HEK293 (cell line): ENCODE results near the gene CTNNA2.

Experiments
- CTCF ChIA-PET: fragments of 350-600 bp; formaldehyde crosslinking; extraction: SDS; loops from one replicate; lab custom pipeline; 2021; ENCODE audit warnings: antibody characterized with exemption; lab: Yijun Ruan, JAX
- POLR2A ChIA-PET: fragments of 300-600 bp; formaldehyde crosslinking; extraction: SDS; loops from one replicate; lab custom pipeline; 2020; ENCODE audit warnings: antibody characterized with exemption, inconsistent platforms; lab: Yijun Ruan, JAX
- H3K27ac ChIP-seq: fragments of 200-500 bp; sonication (Bioruptor generic); 2 replicates; pipeline ENCODE4 v1.5.1; 2014; ENCODE audit warnings: low read depth, low read length, control low read depth, inconsistent platforms; ENCODE audit errors: extremely low read depth
- H3K36me3 ChIP-seq, 2 experiments: fragments of 200-500 bp in 1 of 2; sonication (Bioruptor generic) in 1 of 2; 1 replicate in 1 of 2; 2 replicates in 1 of 2; pipeline ENCODE4 v1.5.1; 2014 to 2017; ENCODE audit warnings: inconsistent platforms in 2 of 2, low read length in 2 of 2; ENCODE audit not compliant: control insufficient read depth in 2 of 2, insufficient read depth in 1 of 2
- H3K4me1 ChIP-seq: fragments of 200-500 bp; sonication (Bioruptor generic); 2 replicates; pipeline ENCODE4 v1.5.1; 2014; ENCODE audit warnings: mild to moderate bottlenecking, low read length, inconsistent platforms; ENCODE audit not compliant: control insufficient read depth, insufficient read depth
- H3K4me3 ChIP-seq: 2 replicates; pipeline ENCODE4 v1.5.1; 2011; ENCODE audit warnings: low read depth, mild to moderate bottlenecking, control low read depth, low read length, moderate library complexity
- H3K9me3 ChIP-seq: fragments of 200-500 bp; sonication (Bioruptor generic); 2 replicates; pipeline ENCODE4 v1.5.1; 2014; ENCODE audit warnings: low read depth, low read length, inconsistent platforms; ENCODE audit not compliant: control insufficient read depth, insufficient read depth
- BCL11A ChIP-seq: fragments of 450-650 bp; formaldehyde crosslinking; IDR thresholded peaks from 2 replicates; pipeline ENCODE4 v1.5.1; 2016; ENCODE audit warnings: low read depth, missing biosample characterization, missing genetic modification characterization
- EGR2 ChIP-seq: fragments of 450-650 bp; formaldehyde crosslinking; IDR thresholded peaks from 2 replicates; pipeline ENCODE4 v1.5.1; 2016; ENCODE audit warnings: low read depth, missing biosample characterization, missing genetic modification characterization
- GFI1B ChIP-seq: fragments of 450-650 bp; formaldehyde crosslinking; IDR thresholded peaks from 2 replicates; pipeline ENCODE4 v1.5.1; 2016; ENCODE audit warnings: missing biosample characterization, missing genetic modification characterization
- GLIS2 ChIP-seq: fragments of 450-650 bp; formaldehyde crosslinking; IDR thresholded peaks from 2 replicates; pipeline ENCODE4 v1.5.1; 2016; ENCODE audit warnings: missing biosample characterization, missing genetic modification characterization
- HOXD13 ChIP-seq: sonication (generic); formaldehyde crosslinking; IDR thresholded peaks from 2 replicates; pipeline ENCODE4 v1.8.0; 2022; ENCODE audit warnings: missing genetic modification reagents, borderline replicate concordance
- KLF9 ChIP-seq: fragments of 450-650 bp; formaldehyde crosslinking; IDR thresholded peaks from 2 replicates; pipeline ENCODE4 v1.5.1; 2016; ENCODE audit warnings: missing biosample characterization, missing genetic modification characterization, low read depth
- PRDM1 ChIP-seq: fragments of 450-650 bp; formaldehyde crosslinking; IDR thresholded peaks from 2 replicates; pipeline ENCODE4; 2016; ENCODE audit warnings: missing biosample characterization, missing genetic modification characterization
- REPIN1 ChIP-seq: fragments of 450-650 bp; formaldehyde crosslinking; IDR thresholded peaks from 2 replicates; pipeline ENCODE4 v1.5.1; 2017; ENCODE audit warnings: missing biosample characterization, missing genetic modification characterization, low read depth
- ZBTB20 ChIP-seq: fragments of 450-650 bp; formaldehyde crosslinking; IDR thresholded peaks from 2 replicates; pipeline ENCODE4 v1.5.1; 2016; ENCODE audit warnings: missing biosample characterization, missing genetic modification characterization
- ZNF114 ChIP-seq: fragments of 450-650 bp; formaldehyde crosslinking; IDR thresholded peaks from 2 replicates; pipeline ENCODE4 v1.5.0; 2017; ENCODE audit warnings: missing biosample characterization, missing genetic modification characterization
- ZNF138 ChIP-seq: fragments of 450-650 bp; formaldehyde crosslinking; IDR thresholded peaks from 2 replicates; pipeline ENCODE4 v1.5.1; 2016; ENCODE audit warnings: missing biosample characterization, missing genetic modification characterization, borderline replicate concordance
- ZNF157 ChIP-seq: fragments of 450-650 bp; formaldehyde crosslinking; IDR thresholded peaks from 2 replicates; pipeline ENCODE4 v1.5.1; 2016; ENCODE audit warnings: missing biosample characterization, missing genetic modification characterization
- ZNF19 ChIP-seq: fragments of 450-650 bp; formaldehyde crosslinking; IDR thresholded peaks from 2 replicates; pipeline ENCODE4; 2016; ENCODE audit warnings: missing biosample characterization, missing genetic modification characterization, low read depth
- ZNF221 ChIP-seq: fragments of 450-650 bp; formaldehyde crosslinking; IDR thresholded peaks from 2 replicates; pipeline ENCODE4 v1.5.1; 2017; ENCODE audit warnings: missing biosample characterization, missing genetic modification characterization, borderline replicate concordance
- ZNF266 ChIP-seq: fragments of 450-650 bp; formaldehyde crosslinking; IDR thresholded peaks from 2 replicates; pipeline ENCODE4 v1.5.1; 2016; ENCODE audit warnings: missing biosample characterization, missing genetic modification characterization, low read depth
- ZNF48 ChIP-seq: fragments of 450-650 bp; formaldehyde crosslinking; IDR thresholded peaks from 2 replicates; pipeline ENCODE4 v1.5.1; 2016; ENCODE audit warnings: missing biosample characterization, missing genetic modification characterization
- ZNF521 ChIP-seq: fragments of 450-650 bp; formaldehyde crosslinking; IDR thresholded peaks from 2 replicates; pipeline ENCODE4 v1.5.1; 2017; ENCODE audit warnings: missing biosample characterization, mild to moderate bottlenecking, missing genetic modification characterization
- ZNF600 ChIP-seq: fragments of 450-650 bp; formaldehyde crosslinking; IDR thresholded peaks from 2 replicates; pipeline ENCODE4 v1.5.1; 2016; ENCODE audit warnings: missing biosample characterization, missing genetic modification characterization
- ZNF658 ChIP-seq: fragments of 450-650 bp; formaldehyde crosslinking; IDR thresholded peaks from 2 replicates; pipeline ENCODE4; 2016; ENCODE audit warnings: missing biosample characterization, missing genetic modification characterization
- ZNF776 ChIP-seq: fragments of 450-650 bp; formaldehyde crosslinking; IDR thresholded peaks from 2 replicates; pipeline ENCODE4 v1.5.0; 2017; ENCODE audit warnings: missing biosample characterization, missing genetic modification characterization, borderline replicate concordance
- ZSCAN23 ChIP-seq: fragments of 450-650 bp; formaldehyde crosslinking; IDR thresholded peaks from 2 replicates; pipeline ENCODE4 v1.5.1; 2016; ENCODE audit warnings: missing biosample characterization, missing genetic modification characterization
- TF ChIP-seq, protein P1 (sequence below): fragments of 450-650 bp; IDR thresholded peaks from 2 replicates; pipeline ENCODE4 v1.5.1; 2018; ENCODE audit warnings: missing biosample characterization, missing genetic modification characterization
- TF ChIP-seq, protein P2 (sequence below): fragments of 450-650 bp; formaldehyde crosslinking; IDR thresholded peaks from 2 replicates; pipeline ENCODE4 v1.5.0; 2017; ENCODE audit warnings: missing biosample characterization, missing genetic modification characterization, borderline replicate concordance
- TF ChIP-seq, protein P3 (sequence below): fragments of 450-650 bp; formaldehyde crosslinking; IDR thresholded peaks from 2 replicates; pipeline ENCODE4 v1.5.1; 2016; ENCODE audit warnings: missing biosample characterization, missing genetic modification characterization

The CTNNA2 gene

DNA sequence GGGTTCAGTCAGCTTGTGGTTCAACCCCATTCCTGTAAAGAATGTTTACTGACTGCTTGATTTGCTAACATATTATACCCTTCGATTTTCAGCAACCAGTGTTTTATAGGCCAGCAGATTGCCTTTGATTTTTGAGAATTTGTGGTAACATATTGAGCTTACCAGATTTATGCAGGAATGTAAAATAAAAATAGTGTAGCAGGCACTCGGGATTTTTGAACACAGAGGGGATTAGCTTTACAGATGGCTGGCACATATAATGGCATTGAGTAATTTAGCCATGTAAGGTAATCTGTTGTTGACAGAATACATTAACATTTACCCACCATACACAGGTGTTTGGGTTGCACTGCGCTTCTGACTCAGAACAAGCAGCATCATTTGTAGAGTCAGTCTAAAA lies 437.7 kb downstream of the CTNNA2 start:
- Histone ChIP-seq H3K4me1 (no peaks in the 10 kb centered on the region), H3K27ac (no peak overlapping the region), H3K9me3 (no peaks in the 10 kb centered on the region), H3K36me3 (no peaks in the 10 kb centered on the region), H3K4me3 (no peak overlapping the region)
- TF ChIP-seq, protein P1, sequence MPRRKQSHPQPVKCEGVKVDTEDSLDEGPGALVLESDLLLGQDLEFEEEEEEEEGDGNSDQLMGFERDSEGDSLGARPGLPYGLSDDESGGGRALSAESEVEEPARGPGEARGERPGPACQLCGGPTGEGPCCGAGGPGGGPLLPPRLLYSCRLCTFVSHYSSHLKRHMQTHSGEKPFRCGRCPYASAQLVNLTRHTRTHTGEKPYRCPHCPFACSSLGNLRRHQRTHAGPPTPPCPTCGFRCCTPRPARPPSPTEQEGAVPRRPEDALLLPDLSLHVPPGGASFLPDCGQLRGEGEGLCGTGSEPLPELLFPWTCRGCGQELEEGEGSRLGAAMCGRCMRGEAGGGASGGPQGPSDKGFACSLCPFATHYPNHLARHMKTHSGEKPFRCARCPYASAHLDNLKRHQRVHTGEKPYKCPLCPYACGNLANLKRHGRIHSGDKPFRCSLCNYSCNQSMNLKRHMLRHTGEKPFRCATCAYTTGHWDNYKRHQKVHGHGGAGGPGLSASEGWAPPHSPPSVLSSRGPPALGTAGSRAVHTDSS = no peak
- TF ChIP-seq ZNF19 (tag by site-specific recombination) (no peak), ZNF658 (tag by site-specific recombination) (no peak), ZNF138 (tag by site-specific recombination) (no peak), PRDM1 (no peak), HOXD13 (CRISPR knock-in tag) (no peak), ZNF114 (tag by site-specific recombination) (no peak), ZNF600 (tag by site-specific recombination) (no peak), ZNF266 (no peak), ZNF521 (tag by site-specific recombination) (no peak), ZNF221 (no peak), REPIN1 (tag by site-specific recombination) (no peak), ZNF776 (tag by site-specific recombination) (no peak), GLIS2 (tag by site-specific recombination) (no peak), ZNF157 (tag by site-specific recombination) (no peak), ZNF48 (no peak), ZSCAN23 (tag by site-specific recombination) (no peak), BCL11A (tag by site-specific recombination) (no peak)
- TF ChIP-seq, protein P2, sequence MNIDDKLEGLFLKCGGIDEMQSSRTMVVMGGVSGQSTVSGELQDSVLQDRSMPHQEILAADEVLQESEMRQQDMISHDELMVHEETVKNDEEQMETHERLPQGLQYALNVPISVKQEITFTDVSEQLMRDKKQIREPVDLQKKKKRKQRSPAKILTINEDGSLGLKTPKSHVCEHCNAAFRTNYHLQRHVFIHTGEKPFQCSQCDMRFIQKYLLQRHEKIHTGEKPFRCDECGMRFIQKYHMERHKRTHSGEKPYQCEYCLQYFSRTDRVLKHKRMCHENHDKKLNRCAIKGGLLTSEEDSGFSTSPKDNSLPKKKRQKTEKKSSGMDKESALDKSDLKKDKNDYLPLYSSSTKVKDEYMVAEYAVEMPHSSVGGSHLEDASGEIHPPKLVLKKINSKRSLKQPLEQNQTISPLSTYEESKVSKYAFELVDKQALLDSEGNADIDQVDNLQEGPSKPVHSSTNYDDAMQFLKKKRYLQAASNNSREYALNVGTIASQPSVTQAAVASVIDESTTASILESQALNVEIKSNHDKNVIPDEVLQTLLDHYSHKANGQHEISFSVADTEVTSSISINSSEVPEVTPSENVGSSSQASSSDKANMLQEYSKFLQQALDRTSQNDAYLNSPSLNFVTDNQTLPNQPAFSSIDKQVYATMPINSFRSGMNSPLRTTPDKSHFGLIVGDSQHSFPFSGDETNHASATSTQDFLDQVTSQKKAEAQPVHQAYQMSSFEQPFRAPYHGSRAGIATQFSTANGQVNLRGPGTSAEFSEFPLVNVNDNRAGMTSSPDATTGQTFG (tag by site-specific recombination) = no peak
- TF ChIP-seq, protein P3, sequence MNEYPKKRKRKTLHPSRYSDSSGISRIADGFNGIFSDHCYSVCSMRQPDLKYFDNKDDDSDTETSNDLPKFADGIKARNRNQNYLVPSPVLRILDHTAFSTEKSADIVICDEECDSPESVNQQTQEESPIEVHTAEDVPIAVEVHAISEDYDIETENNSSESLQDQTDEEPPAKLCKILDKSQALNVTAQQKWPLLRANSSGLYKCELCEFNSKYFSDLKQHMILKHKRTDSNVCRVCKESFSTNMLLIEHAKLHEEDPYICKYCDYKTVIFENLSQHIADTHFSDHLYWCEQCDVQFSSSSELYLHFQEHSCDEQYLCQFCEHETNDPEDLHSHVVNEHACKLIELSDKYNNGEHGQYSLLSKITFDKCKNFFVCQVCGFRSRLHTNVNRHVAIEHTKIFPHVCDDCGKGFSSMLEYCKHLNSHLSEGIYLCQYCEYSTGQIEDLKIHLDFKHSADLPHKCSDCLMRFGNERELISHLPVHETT (tag by site-specific recombination) = no peak
- CTCF ChIA-PET = no interaction called here
- POLR2A ChIA-PET = no interaction called here

DNA sequence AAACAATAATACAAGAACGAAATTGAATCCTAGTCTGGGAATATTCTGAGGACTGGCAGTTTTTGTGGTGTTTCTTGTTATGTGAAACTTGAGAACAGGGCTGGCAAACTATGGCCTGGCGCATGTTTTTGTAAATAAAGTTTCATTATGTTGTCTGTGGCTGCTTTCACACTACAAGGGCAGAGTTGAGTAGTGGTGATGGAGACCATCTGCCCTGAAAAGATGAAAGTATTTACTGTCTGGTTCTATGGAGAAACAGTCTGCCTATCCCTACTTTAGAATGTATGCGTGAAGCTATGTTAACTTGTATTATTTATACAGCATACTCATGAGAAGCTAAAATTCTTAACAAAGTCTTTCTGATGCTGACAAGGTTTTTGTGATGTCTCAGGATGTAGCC lies 439.8 kb downstream of the CTNNA2 start:
- Histone ChIP-seq H3K9me3 (no peaks in the 10 kb centered on the region), H3K4me1 (no peaks in the 10 kb centered on the region)
- POLR2A ChIA-PET = no interaction called here
- CTCF ChIA-PET = no interaction called here
- TF ChIP-seq ZBTB20 (tag by site-specific recombination) = no peak
- no peak for TF ChIP-seq EGR2 (tag by site-specific recombination)
- TF ChIP-seq KLF9 (tag by site-specific recombination) = no peak
- no peak for TF ChIP-seq GFI1B (tag by site-specific recombination)
- TF ChIP-seq ZNF266 = no peak
- TF ChIP-seq, all 188 proteins: peak for 0
- H3K36me3 ChIP-seq = no peaks in the 10 kb centered on the region
- no peak overlapping the region for H3K27ac ChIP-seq
- no peak overlapping the region for H3K4me3 ChIP-seq
